Measurements from ENCODE around the gene CELF4.

Gene CELF4

GRCh38 chr18:37426586-37426985, 139.0 kb downstream of the CELF4 start:
- no peak overlapping the region for H2AFZ ChIP-seq (ENCODE audit: low read depth, low read length, severe bottlenecking)
- no peaks in the 10 kb centered on the region for H3K36me3 ChIP-seq (ENCODE audit: low read length)
- H3K9ac ChIP-seq (ENCODE audit: low read length) = no peak overlapping the region
- no peak overlapping the region for H3K4me3 ChIP-seq (ENCODE audit: insufficient read depth, low read length, poor library complexity, severe bottlenecking)
- no peaks in the 10 kb centered on the region for H3F3A ChIP-seq (ENCODE audit: insufficient read depth)
- no peaks in the 10 kb centered on the region for H4K20me1 ChIP-seq (ENCODE audit: low read depth, low read length)
- no peaks in the 10 kb centered on the region for H3K27me3 ChIP-seq (ENCODE audit: low read length)
- H3K9me2 ChIP-seq (replicated peaks; ENCODE audit: insufficient read depth, low read length) = no peaks in the 10 kb centered on the region
- no peak for TF ChIP-seq CTCF (IDR thresholded peaks at IDR 0.05; ENCODE audit: insufficient read depth, low read length, poor library complexity, severe bottlenecking)
- TF ChIP-seq EZH2phosphoT487 (conservative IDR thresholded peaks at IDR 0.05; ENCODE audit: low read length) = no peak
- no peak overlapping the region for H3K4me2 ChIP-seq (ENCODE audit: low read depth, low read length, poor library complexity, severe bottlenecking)
- H3K27ac ChIP-seq (ENCODE audit: low read depth, low read length) = no peak overlapping the region
- no peaks in the 10 kb centered on the region for H3K79me2 ChIP-seq (ENCODE audit: insufficient read depth, low read length)
- no peaks in the 10 kb centered on the region for H3K9me3 ChIP-seq (ENCODE audit: insufficient read depth, low read length)

GRCh38 chr18:37425222-37425621, 140.4 kb downstream of the CELF4 start:
- Histone ChIP-seq H3K4me3 (ENCODE audit: insufficient read depth, low read length, poor library complexity, severe bottlenecking) (no peak overlapping the region), H3K4me2 (ENCODE audit: low read depth, low read length, poor library complexity, severe bottlenecking) (no peak overlapping the region), H3K27me3 (ENCODE audit: low read length) (no peaks in the 10 kb centered on the region), H3K79me2 (ENCODE audit: insufficient read depth, low read length) (no peaks in the 10 kb centered on the region), H3K27ac (ENCODE audit: low read depth, low read length) (no peak overlapping the region), H3F3A (ENCODE audit: insufficient read depth) (no peaks in the 10 kb centered on the region), H4K20me1 (ENCODE audit: low read depth, low read length) (no peaks in the 10 kb centered on the region), H3K9me3 (ENCODE audit: insufficient read depth, low read length) (no peaks in the 10 kb centered on the region), H3K36me3 (ENCODE audit: low read length) (no peaks in the 10 kb centered on the region), H3K9me2 (replicated peaks; ENCODE audit: insufficient read depth, low read length) (no peaks in the 10 kb centered on the region), H2AFZ (ENCODE audit: low read depth, low read length, severe bottlenecking) (no peak overlapping the region), H3K9ac (ENCODE audit: low read length) (no peak overlapping the region)
- TF ChIP-seq EZH2phosphoT487 (conservative IDR thresholded peaks at IDR 0.05; ENCODE audit: low read length) (no peak), CTCF (IDR thresholded peaks at IDR 0.05; ENCODE audit: insufficient read depth, low read length, poor library complexity, severe bottlenecking) (no peak)

- Histone ChIP-seq H3F3A (ENCODE audit: insufficient read depth) (no peaks in the 10 kb centered on the region), H3K36me3 (ENCODE audit: low read length) (no peaks in the 10 kb centered on the region), H3K9ac (ENCODE audit: low read length) (no peak overlapping the region), H3K27ac (ENCODE audit: low read depth, low read length) (no peak overlapping the region), H3K4me3 (ENCODE audit: insufficient read depth, low read length, poor library complexity, severe bottlenecking) (no peak overlapping the region), H3K79me2 (ENCODE audit: insufficient read depth, low read length) (no peaks in the 10 kb centered on the region), H3K4me2 (ENCODE audit: low read depth, low read length, poor library complexity, severe bottlenecking) (no peak overlapping the region), H3K9me3 (ENCODE audit: insufficient read depth, low read length) (no peaks in the 10 kb centered on the region), H4K20me1 (ENCODE audit: low read depth, low read length) (no peaks in the 10 kb centered on the region), H3K27me3 (ENCODE audit: low read length) (no peaks in the 10 kb centered on the region; the same call in 1 of the 2 replicates), H2AFZ (ENCODE audit: low read depth, low read length, severe bottlenecking) (no peak overlapping the region), H3K9me2 (replicated peaks; ENCODE audit: insufficient read depth, low read length) (no peaks in the 10 kb centered on the region)
- TF ChIP-seq EZH2phosphoT487 (conservative IDR thresholded peaks at IDR 0.05; ENCODE audit: low read length) = no peak
- TF ChIP-seq CTCF (IDR thresholded peaks at IDR 0.05; ENCODE audit: insufficient read depth, low read length, poor library complexity, severe bottlenecking) = no peak
These were observed 141.1 kb downstream of the CELF4 start for GRCh38 chr18:37424507-37424906.
